Activated B cell treated with CpG ODN at 0.5 μM for 24 hours (primary cell): ENCODE results near the gene GPR17. TPM values are rescaled to one million over a fixed set of nuclear protein-coding genes. Genes with fewer than 3 reads are reported as not detected.

Experiments
- ATAC-seq: fragments of 200-7000 bp; cut with Tn5 transposase; one replicate; pipeline ENCODE4 v1.10.0; 2021; ENCODE audit warnings: low read depth, mild to moderate bottlenecking, moderate library complexity
- CTCF ChIA-PET: fragments of 350-600 bp; sonication (Branson Sonifier 250); formaldehyde crosslinking; loops from one replicate; lab custom pipeline; 2021; ENCODE audit warnings: antibody characterized with exemption; lab: Charles Lee
- POLR2A ChIA-PET: fragments of 350-600 bp; sonication (Branson Sonifier 250); formaldehyde crosslinking; loops from one replicate; lab custom pipeline; 2021; ENCODE audit warnings: antibody characterized with exemption; lab: Charles Lee
- DNase-seq: peaks from one replicate; pipeline ENCODE4 v3.0.0; 2022
- H3K27ac Mint-ChIP-seq: one replicate; pipeline ENCODE4 v1.8.0; 2020; ENCODE audit warnings: mixed read lengths
- H3K27me3 Mint-ChIP-seq: one replicate; pipeline ENCODE4 v1.8.0; 2021; ENCODE audit warnings: mixed read lengths
- H3K36me3 Mint-ChIP-seq: one replicate; pipeline ENCODE4 v1.8.0; 2021; ENCODE audit warnings: low read depth, mixed read lengths
- H3K4me1 Mint-ChIP-seq: one replicate; pipeline ENCODE4 v1.8.0; 2021; ENCODE audit warnings: mixed read lengths
- H3K4me3 Mint-ChIP-seq: one replicate; pipeline ENCODE4 v1.8.0; 2020; ENCODE audit warnings: mild to moderate bottlenecking, mixed read lengths
- H3K9me3 Mint-ChIP-seq: one replicate; pipeline ENCODE4 v1.8.0; 2020; ENCODE audit warnings: mixed read lengths
- CTCF ChIP-seq: fragments of 200-600 bp; IDR thresholded peaks from one replicate; pipeline ENCODE4 v1.8.0; 2022; ENCODE audit warnings: antibody characterized with exemption, mild to moderate bottlenecking
- intact Hi-C: fragments of 100-400 bp; cut with micrococcal nuclease; formaldehyde crosslinking; loops from one replicate; pipeline ENCODE4 v1.15.1; 2024
- total RNA-seq: library from RNA; stranded (reverse); gene quantifications from 2 replicates; pipeline ENCODE4 v1.2.3, GENCODE V29; 2022

GPR17 gene
- total RNA-seq, 1 donor from 2014 or later = not detected

- no peak for ATAC-seq
- no peak for TF ChIP-seq CTCF
- Mint-ChIP-seq H3K4me1 (peaks cover 19% of the 10 kb centered on the region), H3K36me3 (peaks cover 1% of the 10 kb centered on the region), H3K9me3 (peaks cover 9% of the 10 kb centered on the region), H3K4me3 (no peak overlapping the region), H3K27ac (no peak overlapping the region), H3K27me3 (no peaks in the 10 kb centered on the region)
- ChIA-PET CTCF (interaction anchor here (1.9 kb wide), 1 partner anchor 51 kb away, joined by 5 read pairs; no protein-coding TSS in a partner anchor), POLR2A (no interaction called here)
- intact Hi-C loops = loop anchor here (10.0 kb wide), 1 partner anchor 256 kb away; the partner anchor contains the start of gene POLR2D
- no peak for DNase-seq
Observed at GRCh38 chr2:127598711-127599110, 47.2 kb upstream of the GPR17 start.

GRCh38 chr2:127599211-127599610 lies 46.7 kb upstream of the GPR17 start:
- intact Hi-C loops = loop anchor here (10.0 kb wide), 1 partner anchor 256 kb away; the partner anchor contains the start of gene POLR2D
- TF ChIP-seq CTCF = no peak
- DNase-seq = no peak
- Mint-ChIP-seq H3K36me3 (peaks cover 1% of the 10 kb centered on the region), H3K9me3 (peaks cover 9% of the 10 kb centered on the region), H3K27ac (no peak overlapping the region), H3K4me1 (peaks cover 16% of the 10 kb centered on the region), H3K4me3 (no peak overlapping the region), H3K27me3 (no peaks in the 10 kb centered on the region)
- ATAC-seq = no peak
- POLR2A ChIA-PET = no interaction called here
- CTCF ChIA-PET = interaction anchor here (1.4 to 1.9 kb wide), 2 partner anchors 8 to 51 kb away, joined by 5 to 6 read pairs; no protein-coding TSS in a partner anchor

DNA sequence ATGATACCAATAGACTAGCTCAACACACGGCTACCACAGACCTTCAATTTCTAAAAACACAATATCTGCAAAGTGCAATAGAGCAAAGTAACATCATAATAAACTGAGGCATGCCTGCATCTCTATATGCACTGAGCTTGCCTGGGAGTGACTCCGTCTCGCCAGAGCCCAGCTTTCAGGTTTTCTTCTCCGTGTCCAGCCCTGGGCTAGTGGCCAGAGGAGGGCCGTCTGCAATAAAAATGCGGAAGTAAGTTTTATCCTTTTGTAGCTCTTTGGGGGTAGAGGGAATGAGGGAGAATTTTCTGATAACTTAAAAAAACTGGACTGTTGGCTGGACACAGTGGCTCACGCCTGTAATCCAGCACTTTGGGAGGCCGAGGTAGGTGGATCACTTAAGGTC lies 41.0 kb upstream of the GPR17 start:
- Mint-ChIP-seq H3K27me3 (no peaks in the 10 kb centered on the region), H3K4me3 (no peak overlapping the region)
- DNase-seq = peak; percentile 0

DNA sequence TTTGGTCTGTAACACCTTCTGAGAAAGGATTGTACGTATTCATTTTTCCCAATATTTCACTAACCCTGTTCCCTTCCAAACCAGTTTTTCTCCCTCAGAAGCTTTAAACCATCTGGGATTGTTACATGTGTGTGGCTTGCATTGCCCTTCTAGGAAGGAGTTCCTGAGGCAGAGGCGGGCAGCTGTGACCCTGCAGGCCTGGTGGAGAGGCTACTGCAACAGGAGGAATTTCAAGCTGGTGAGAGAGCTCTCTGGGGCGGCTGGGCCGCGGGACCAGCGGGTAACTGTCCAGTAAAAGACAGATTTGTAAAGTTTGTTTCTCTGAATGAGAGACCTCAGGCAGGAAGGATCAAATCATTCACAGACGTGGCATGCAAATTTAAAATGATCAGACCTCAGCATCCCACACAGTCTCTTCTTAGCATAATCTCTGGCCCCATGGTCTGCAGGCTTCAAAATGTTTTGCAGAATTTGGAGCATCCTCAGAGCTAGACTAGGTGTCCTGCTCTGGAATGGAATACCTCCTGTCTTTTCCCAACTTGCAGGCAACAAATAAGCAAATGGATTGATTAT lies 40.2 kb upstream of the GPR17 start:
- Mint-ChIP-seq H3K27ac (no peak overlapping the region), H3K4me3 (no peak overlapping the region), H3K9me3 (peaks cover 9% of the 10 kb centered on the region), H3K27me3 (no peaks in the 10 kb centered on the region), H3K36me3 (peaks cover 1% of the 10 kb centered on the region), H3K4me1 (peaks cover 47% of the 10 kb centered on the region)
- DNase-seq (peak; percentile 12), ATAC-seq (peak; percentile 37)
- no peak for TF ChIP-seq CTCF
- CTCF ChIA-PET = no interaction called here
- POLR2A ChIA-PET = interaction anchor here (0.7 to 1.1 kb wide), 2 partner anchors 28 to 91 kb away, joined by 3 read pairs; no protein-coding TSS in a partner anchor
- intact Hi-C loops = no loop called here

More for the DNA sequence above, 41.0 kb upstream of the GPR17 start:
- H3K36me3 Mint-ChIP-seq = peaks cover 1% of the 10 kb centered on the region
- POLR2A ChIA-PET = interaction anchor here (0.7 to 1.1 kb wide), 3 partner anchors 29 to 96 kb away, joined by 3 read pairs; partner anchors contain the start of gene SFT2D3
- no peak overlapping the region for H3K27ac Mint-ChIP-seq
- H3K4me1 Mint-ChIP-seq = peaks cover 43% of the 10 kb centered on the region
- no peak for ATAC-seq
- H3K9me3 Mint-ChIP-seq = peaks cover 9% of the 10 kb centered on the region
- no peak for TF ChIP-seq CTCF
- intact Hi-C loops = no loop called here
- CTCF ChIA-PET = interaction anchor here (1.9 kb wide), 1 partner anchor 45 kb away, joined by 5 read pairs; no protein-coding TSS in a partner anchor

GRCh38 chr2:127606625-127607398 lies 39.1 kb upstream of the GPR17 start:
- peaks cover 47% of the 10 kb centered on the region for H3K4me1 Mint-ChIP-seq
- ATAC-seq (no peak), DNase-seq (peak; percentile 14)
- no peak for TF ChIP-seq CTCF
- POLR2A ChIA-PET = interaction anchor here (1.1 kb wide), 1 partner anchor 204 kb away, joined by 3 read pairs; the partner anchor contains the start of gene WDR33
- no peak overlapping the region for H3K4me3 Mint-ChIP-seq
- H3K27me3 Mint-ChIP-seq = no peaks in the 10 kb centered on the region
- no peak overlapping the region for H3K27ac Mint-ChIP-seq
- intact Hi-C loops = no loop called here
- peaks cover 9% of the 10 kb centered on the region for H3K9me3 Mint-ChIP-seq
- H3K36me3 Mint-ChIP-seq = peaks cover 1% of the 10 kb centered on the region
- CTCF ChIA-PET = no interaction called here
